CD8-positive, alpha-beta memory T cell (primary cell): ENCODE data around the gene RPGRIP1L. TPM values are rescaled to one million over a fixed set of nuclear protein-coding genes. Genes with fewer than 3 reads are reported as not detected.

Experiments
- CTCF ChIA-PET: fragments of 350-600 bp; sonication (Branson Sonifier 250); formaldehyde crosslinking; loops from one replicate; lab custom pipeline; 2021; ENCODE audit warnings: antibody characterized with exemption; lab: Charles Lee
- POLR2A ChIA-PET: fragments of 350-600 bp; sonication (Branson Sonifier 250); formaldehyde crosslinking; loops from one replicate; lab custom pipeline; 2021; ENCODE audit warnings: antibody characterized with exemption; lab: Charles Lee
- DNase-seq, 5 donors: peaks; one replicate each; pipeline versions ENCODE4 v3.0.0 to v3.0.0-alpha.2; 2020 to 2022; ENCODE audit warnings: mixed read lengths in 1 of 5
- H3K27ac ChIP-seq: one replicate; pipeline ENCODE4 v1.7.0; 2013; ENCODE audit warnings: low read depth, mild to moderate bottlenecking, low read length, moderate library complexity
- H3K27me3 ChIP-seq: 2 replicates; pipeline ENCODE4 v1.7.0; 2013; ENCODE audit warnings: low read length, mild to moderate bottlenecking; ENCODE audit not compliant: insufficient read depth, poor library complexity, severe bottlenecking
- H3K36me3 ChIP-seq: 2 replicates; pipeline ENCODE4 v1.7.0; 2013; ENCODE audit warnings: mild to moderate bottlenecking, low read length, moderate library complexity; ENCODE audit not compliant: insufficient read depth
- H3K4me1 ChIP-seq: 2 replicates; pipeline ENCODE4 v1.7.0; 2013; ENCODE audit warnings: mild to moderate bottlenecking, low read length, moderate library complexity; ENCODE audit not compliant: insufficient read depth
- H3K4me3 ChIP-seq: 2 replicates; pipeline ENCODE4 v1.7.0; 2013; ENCODE audit warnings: mild to moderate bottlenecking, low read length
- H3K9me3 ChIP-seq: 2 replicates; pipeline ENCODE4 v1.7.0; 2013; ENCODE audit warnings: mild to moderate bottlenecking, low read length
- H3K27ac Mint-ChIP-seq, 8 donors: one replicate each; pipeline ENCODE4 v1.8.0; 2020 to 2021; ENCODE audit warnings: mixed read lengths in 8 of 8, mild to moderate bottlenecking in 6 of 8, inconsistent platforms in 3 of 8, moderate library complexity in 3 of 8
- H3K27me3 Mint-ChIP-seq, 2 donors: one replicate each; pipeline ENCODE4 v1.8.0; 2020 to 2021; ENCODE audit warnings: mixed read lengths in 2 of 2, mild to moderate bottlenecking in 1 of 2, moderate library complexity in 1 of 2
- H3K36me3 Mint-ChIP-seq, 3 donors: one replicate each; pipeline ENCODE4 v1.8.0; 2020 to 2021; ENCODE audit warnings: mixed read lengths in 3 of 3, inconsistent platforms in 1 of 3, mild to moderate bottlenecking in 1 of 3
- H3K4me1 Mint-ChIP-seq, 3 donors: one replicate each; pipeline ENCODE4 v1.8.0; 2020 to 2021; ENCODE audit warnings: mixed read lengths in 3 of 3, inconsistent platforms in 1 of 3, mild to moderate bottlenecking in 1 of 3
- H3K4me3 Mint-ChIP-seq, 7 donors: one replicate each; pipeline ENCODE4 v1.8.0; 2020 to 2021; ENCODE audit warnings: mixed read lengths in 7 of 7, mild to moderate bottlenecking in 6 of 7, moderate library complexity in 4 of 7, inconsistent platforms in 2 of 7
- H3K9me3 Mint-ChIP-seq, 5 donors: one replicate each; pipeline ENCODE4 v1.8.0; 2020 to 2022; ENCODE audit warnings: mixed read lengths in 5 of 5, mild to moderate bottlenecking in 3 of 5, moderate library complexity in 2 of 5, inconsistent platforms in 1 of 5
- polyA plus RNA-seq: library from polyadenylated mRNA; unstranded; fragments of 300-500 nt; fragmentation: Illumina TruSeq; gene quantifications from one replicate; pipeline ENCODE4 v1.2.3, GENCODE V29; 2021
- total RNA-seq, 2 experiments: library from RNA; stranded (reverse); gene quantifications; one replicate each; pipeline ENCODE4 v1.2.3, GENCODE V29; 2021

The RPGRIP1L gene
- total and polyA plus RNA-seq, 3 experiments from 2014 or later, result 3.0 to 9.8 (median 9.6) TPM

GRCh38 chr16:53556521-53556920 is 147.1 kb downstream of the RPGRIP1L start:
- CTCF ChIA-PET, result no interaction called here
- POLR2A ChIA-PET, result no interaction called here
- Mint-ChIP-seq H3K27ac (no peak overlapping the region), H3K4me3 (no peak overlapping the region), H3K27me3 (no peaks in the 10 kb centered on the region), H3K4me1 (no peaks in the 10 kb centered on the region), H3K9me3 (no peaks in the 10 kb centered on the region), H3K36me3 (no peaks in the 10 kb centered on the region)
- Histone ChIP-seq H3K9me3 (no peaks in the 10 kb centered on the region), H3K4me1 (no peaks in the 10 kb centered on the region), H3K27me3 (no peaks in the 10 kb centered on the region), H3K36me3 (no peaks in the 10 kb centered on the region), H3K4me3 (no peak overlapping the region), H3K27ac (no peak overlapping the region)
- no peak for DNase-seq

- peak; percentile 32 to 64 (median 48) for DNase-seq
- Histone ChIP-seq H3K27ac (no peak overlapping the region), H3K27me3 (no peaks in the 10 kb centered on the region), H3K4me3 (no peak overlapping the region), H3K36me3 (no peaks in the 10 kb centered on the region), H3K9me3 (no peaks in the 10 kb centered on the region), H3K4me1 (peaks cover 25% of the 10 kb centered on the region)
- H3K4me3 Mint-ChIP-seq, result no peak overlapping the region
- CTCF ChIA-PET, result interaction anchor here (0.6 to 2.1 kb wide), 13 partner anchors 8 to 1914 kb away, joined by 3 to 11 read pairs (median 4); no protein-coding TSS in a partner anchor
- H3K36me3 Mint-ChIP-seq, result no peaks in the 10 kb centered on the region
- H3K4me1 Mint-ChIP-seq, result peaks cover 17 to 41% (median 37%) of the 10 kb centered on the region in 3 donors
- no peaks in the 10 kb centered on the region for H3K9me3 Mint-ChIP-seq
- H3K27ac Mint-ChIP-seq, result peak overlapping the region in 3 of 8 donors; percentile 8 to 91 (median 29)
- H3K27me3 Mint-ChIP-seq, result peaks cover 1 to 5% of the 10 kb centered on the region in 2 donors
- POLR2A ChIA-PET, result interaction anchor here (0.7 to 1.2 kb wide), 2 partner anchors 31 to 1697 kb away, joined by 3 to 4 read pairs; no protein-coding TSS in a partner anchor
Measured at GRCh38 chr16:53549970-53550690, 153.5 kb downstream of the RPGRIP1L start.

Other genes starting within 250 kb of the RPGRIP1L start
- 10 to 100 TPM; 30.0 to 31.5 TPM for gene AKTIP, start 200.7 kb downstream of the RPGRIP1L start, total RNA-seq
- gene AKTIP, start 200.7 kb downstream of the RPGRIP1L start, polyA plus RNA-seq, result 55.6 TPM
- gene FTO, start 297 bp upstream of the RPGRIP1L start, total RNA-seq, result 10 to 100 TPM; 54.5 to 56.0 TPM
- 77.8 TPM for gene FTO, start 297 bp upstream of the RPGRIP1L start, polyA plus RNA-seq